Liver (tissue), 9 donors: ENCODE results near the gene CDH16. TPM values are rescaled to one million over a fixed set of nuclear protein-coding genes. Genes with fewer than 3 reads are reported as not detected.
A peak's percentile ranks its signal among the peaks of the same experiment; 100 is the strongest.

Experiments
- DNase-seq: peaks from one replicate; pipeline ENCODE4 v3.0.0-alpha.2; 2017; ENCODE audit warnings: low spot score
- H3K27ac ChIP-seq, 2 donors: one replicate each; pipeline ENCODE4 v1.7.0; 2013; ENCODE audit warnings: inconsistent platforms in 2 of 2, low read length in 2 of 2, control low read depth in 1 of 2, low read depth in 1 of 2, mild to moderate bottlenecking in 1 of 2
- H3K27me3 ChIP-seq, 4 donors: one replicate each; pipeline versions ENCODE4 v1.6.1 to v1.7.0; 2013; ENCODE audit warnings: low read length in 3 of 4, inconsistent platforms in 1 of 4, mild to moderate bottlenecking in 1 of 4, moderate library complexity in 1 of 4; ENCODE audit not compliant: control insufficient read depth in 4 of 4, insufficient read depth in 4 of 4
- H3K36me3 ChIP-seq, 4 donors: one replicate each; pipeline versions ENCODE4 v1.6.1 to v1.7.0; 2013; ENCODE audit warnings: low read length in 3 of 4, mild to moderate bottlenecking in 3 of 4, low read depth in 1 of 4, moderate library complexity in 1 of 4; ENCODE audit not compliant: control insufficient read depth in 4 of 4, insufficient read depth in 3 of 4
- H3K4me1 ChIP-seq, 4 donors: one replicate each; pipeline versions ENCODE4 v1.6.1 to v1.7.0; 2013; ENCODE audit warnings: low read length in 3 of 4, mild to moderate bottlenecking in 3 of 4, moderate library complexity in 1 of 4; ENCODE audit not compliant: control insufficient read depth in 4 of 4, insufficient read depth in 4 of 4
- H3K4me3 ChIP-seq, 3 donors: one replicate each; pipeline versions ENCODE4 v1.6.1 to v1.7.0; 2013; ENCODE audit warnings: low read length in 3 of 3, control low read depth in 1 of 3, low read depth in 1 of 3, mild to moderate bottlenecking in 1 of 3
- H3K9ac ChIP-seq, 2 donors: one replicate each; pipeline ENCODE4 v1.7.0; 2013; ENCODE audit warnings: low read length in 2 of 2, mild to moderate bottlenecking in 2 of 2, moderate library complexity in 2 of 2, control low read depth in 1 of 2, low read depth in 1 of 2
- H3K9me3 ChIP-seq, 4 donors: one replicate each; pipeline versions ENCODE4 v1.6.1 to v1.7.0; 2013; ENCODE audit warnings: low read length in 3 of 4; ENCODE audit not compliant: control insufficient read depth in 4 of 4
- EGR1 ChIP-seq, 2 donors: IDR thresholded peaks; 2 replicates each; pipeline ENCODE4 v1.6.1; 2016 to 2018; ENCODE audit warnings: antibody characterized with exemption in 2 of 2, low read depth in 2 of 2
- RXRA ChIP-seq, 2 donors: IDR thresholded peaks; 2 replicates each; pipeline ENCODE4 v1.6.1; 2017 to 2018; ENCODE audit warnings: antibody characterized with exemption in 2 of 2, mild to moderate bottlenecking in 1 of 2
- WGBS: extraction: QIAGEN DNeasy Blood & Tissue Kit; methylation state at CpG from one replicate; pipeline ENCODE4 v1.1.7; 2013; 5-methylcytosine and 5-hydroxymethylcytosine counted together
- polyA plus RNA-seq, 2 donors: library from polyadenylated mRNA; stranded (reverse) in 1 of 2; unstranded in 1 of 2; fragments of 200-250 nt in 1 of 2; fragments of >200 nt in 1 of 2; fragmentation: Nextera tagmentation in 1 of 2; extraction: Ambion mirVana in 1 of 2; gene quantifications; one replicate each; pipeline versions ENCODE4 v1.2.1 to v1.2.3, GENCODE V29; 2013 to 2015
- total RNA-seq, 2 donors: library from RNA; depleted of rRNA; stranded (reverse); fragments of >200 nt; gene quantifications; one replicate each; pipeline ENCODE4 v1.2.3, GENCODE V29; 2014
- TF ChIP-seq, protein P1 (sequence below): IDR thresholded peaks from 2 replicates; pipeline ENCODE4 v1.6.1; 2016; ENCODE audit warnings: antibody characterized with exemption, mild to moderate bottlenecking
- TF ChIP-seq, protein P2 (sequence below): IDR thresholded peaks from 2 replicates; pipeline ENCODE4 v1.6.1; 2016; ENCODE audit warnings: antibody characterized with exemption
- TF ChIP-seq, protein P3 (sequence below): fragments of 150-350 bp; IDR thresholded peaks from 2 replicates; pipeline ENCODE4 v1.5.1; 2017; ENCODE audit warnings: improper control_type of control experiment, low read depth, low read length; ENCODE audit not compliant: missing input control
- donor health status: healthy.
- donor health status: healthy.
- donor health status: healthy.
- donor health status: healthy.
- donor health status: healthy.

CDH16 gene
- total and polyA plus RNA-seq, 4 donors, result 0.56 TPM; not detected in 3

DNA sequence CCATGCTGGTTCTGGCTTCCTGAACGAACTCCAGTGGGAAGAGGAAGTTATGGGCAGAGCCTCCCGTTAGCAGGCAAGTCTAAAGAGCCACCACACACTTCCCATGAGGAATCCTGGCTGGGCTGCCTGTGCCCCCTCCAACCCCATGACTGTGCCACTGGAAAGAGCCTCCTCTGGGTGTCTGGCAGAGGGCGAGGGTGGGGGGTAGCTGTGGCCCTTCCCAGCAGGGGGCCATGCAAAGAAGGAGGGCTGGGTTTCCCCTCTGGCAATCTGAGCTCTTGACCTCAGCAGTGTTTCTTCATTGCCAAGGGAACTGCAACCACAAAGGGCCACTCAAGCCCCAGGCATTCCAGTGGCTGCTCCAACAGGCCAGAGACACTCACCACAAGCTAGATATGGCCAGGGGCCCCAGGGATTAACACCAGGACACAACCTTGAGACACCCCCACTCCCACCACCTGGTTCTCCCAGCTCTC is 8.3 kb upstream of the CDH16 start (continued):
- TF ChIP-seq, protein P1, sequence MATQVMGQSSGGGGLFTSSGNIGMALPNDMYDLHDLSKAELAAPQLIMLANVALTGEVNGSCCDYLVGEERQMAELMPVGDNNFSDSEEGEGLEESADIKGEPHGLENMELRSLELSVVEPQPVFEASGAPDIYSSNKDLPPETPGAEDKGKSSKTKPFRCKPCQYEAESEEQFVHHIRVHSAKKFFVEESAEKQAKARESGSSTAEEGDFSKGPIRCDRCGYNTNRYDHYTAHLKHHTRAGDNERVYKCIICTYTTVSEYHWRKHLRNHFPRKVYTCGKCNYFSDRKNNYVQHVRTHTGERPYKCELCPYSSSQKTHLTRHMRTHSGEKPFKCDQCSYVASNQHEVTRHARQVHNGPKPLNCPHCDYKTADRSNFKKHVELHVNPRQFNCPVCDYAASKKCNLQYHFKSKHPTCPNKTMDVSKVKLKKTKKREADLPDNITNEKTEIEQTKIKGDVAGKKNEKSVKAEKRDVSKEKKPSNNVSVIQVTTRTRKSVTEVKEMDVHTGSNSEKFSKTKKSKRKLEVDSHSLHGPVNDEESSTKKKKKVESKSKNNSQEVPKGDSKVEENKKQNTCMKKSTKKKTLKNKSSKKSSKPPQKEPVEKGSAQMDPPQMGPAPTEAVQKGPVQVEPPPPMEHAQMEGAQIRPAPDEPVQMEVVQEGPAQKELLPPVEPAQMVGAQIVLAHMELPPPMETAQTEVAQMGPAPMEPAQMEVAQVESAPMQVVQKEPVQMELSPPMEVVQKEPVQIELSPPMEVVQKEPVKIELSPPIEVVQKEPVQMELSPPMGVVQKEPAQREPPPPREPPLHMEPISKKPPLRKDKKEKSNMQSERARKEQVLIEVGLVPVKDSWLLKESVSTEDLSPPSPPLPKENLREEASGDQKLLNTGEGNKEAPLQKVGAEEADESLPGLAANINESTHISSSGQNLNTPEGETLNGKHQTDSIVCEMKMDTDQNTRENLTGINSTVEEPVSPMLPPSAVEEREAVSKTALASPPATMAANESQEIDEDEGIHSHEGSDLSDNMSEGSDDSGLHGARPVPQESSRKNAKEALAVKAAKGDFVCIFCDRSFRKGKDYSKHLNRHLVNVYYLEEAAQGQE, result no peak
- TF ChIP-seq RXRA (IDR thresholded peaks at IDR 0.05), result no peak

DNA sequence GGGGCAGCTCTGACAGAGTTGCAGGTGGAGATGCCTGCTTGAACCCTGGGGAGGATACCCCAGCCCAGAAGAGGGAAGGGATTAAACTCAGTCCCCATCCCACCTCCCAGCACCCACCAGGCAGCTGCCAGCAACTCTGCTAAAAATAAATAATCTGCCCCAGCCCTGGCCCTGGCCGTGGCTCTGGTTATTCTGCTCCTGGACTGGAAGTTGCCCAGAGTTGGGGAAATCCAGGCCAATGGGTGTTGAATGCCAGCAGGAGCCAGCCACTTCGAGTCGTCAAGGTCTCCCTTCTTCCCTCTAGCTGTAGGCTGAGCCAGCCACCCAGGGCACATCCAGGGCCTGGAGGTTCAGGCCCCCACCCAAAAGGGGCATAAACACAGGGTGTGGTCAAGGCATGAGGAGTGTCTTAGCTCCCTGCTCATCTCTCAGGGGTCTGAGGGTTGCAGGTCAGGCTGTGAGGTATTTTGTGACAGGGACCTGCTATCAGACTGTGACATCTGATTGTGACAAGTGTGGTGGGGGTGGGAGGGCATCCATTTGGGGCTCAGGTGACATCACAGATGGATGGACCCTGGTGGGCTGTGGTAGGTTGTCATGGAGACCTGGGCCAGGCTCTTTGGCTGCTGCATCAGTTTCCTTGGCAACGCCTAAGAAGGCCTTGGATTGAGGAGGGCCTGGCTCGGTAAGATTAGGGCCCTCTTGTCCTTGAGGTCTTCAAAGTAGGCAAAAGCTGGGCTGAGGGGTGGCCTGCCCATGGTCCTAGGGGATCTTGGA is 7.7 kb upstream of the CDH16 start:
- WGBS, result 52% methylated on average over 5 of the region's 5 CpGs
- H3K9ac ChIP-seq, result no peak overlapping the region
- H3K27ac ChIP-seq, result no peak overlapping the region
- no peak overlapping the region for H3K4me3 ChIP-seq
- peaks cover 2 to 14% (median 8%) of the 10 kb centered on the region in 4 donors for H3K4me1 ChIP-seq
- no peaks in the 10 kb centered on the region for H3K36me3 ChIP-seq
- no peak for DNase-seq
- no peaks in the 10 kb centered on the region for H3K9me3 ChIP-seq
- H3K27me3 ChIP-seq, result no peaks in the 10 kb centered on the region
- TF ChIP-seq EGR1 (IDR thresholded peaks at IDR 0.05; ENCODE audit: low read depth in 2 of 2), result no peak

DNA sequence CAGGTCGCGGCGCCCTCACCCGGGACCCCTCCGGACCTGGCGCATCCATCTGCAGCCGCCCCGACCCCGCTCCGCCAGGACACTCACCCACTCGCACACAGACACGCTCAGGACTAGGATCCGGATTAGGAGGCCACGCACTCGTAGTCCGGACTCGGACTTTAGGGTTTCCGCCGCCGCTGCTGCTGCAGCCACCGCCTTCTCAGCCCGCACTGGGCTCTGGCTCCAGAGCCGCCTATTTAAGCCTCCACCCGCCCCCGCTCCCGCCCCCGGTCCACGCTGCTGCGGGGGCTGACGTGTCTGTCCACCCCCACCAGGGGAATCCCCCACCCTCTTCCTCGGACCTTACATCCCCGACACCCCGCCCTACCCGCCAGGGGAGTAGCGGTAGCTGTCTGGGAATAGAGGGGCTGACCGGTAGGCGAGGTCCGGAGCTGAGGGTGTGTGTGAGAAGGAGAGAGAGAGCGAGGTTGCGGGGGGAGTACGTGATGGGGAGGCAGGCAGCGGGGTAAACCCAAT is 6.7 kb upstream of the CDH16 start, which contains the start of gene RRAD:
RRAD (minus strand) TSS at position 214 of the 519 bp plus-strand sequence. CDS start 356 bp downstream, outside the sequence.
- DNase-seq, result no peak
- Histone ChIP-seq H3K36me3 (no peaks in the 10 kb centered on the region), H3K27me3 (no peaks in the 10 kb centered on the region), H3K9me3 (no peaks in the 10 kb centered on the region), H3K4me1 (peaks cover 2 to 14% (median 6%) of the 10 kb centered on the region in 4 donors), H3K27ac (peak within 1 kb of the TSS in 1 of 2 donors; percentile 19), H3K9ac (no peak within 1 kb of the TSS), H3K4me3 (peak within 1 kb of the TSS in 1 of 3 donors; percentile 27)
- 15% methylated on average over 42 of the region's 42 CpGs for WGBS
- TF ChIP-seq, protein P2, sequence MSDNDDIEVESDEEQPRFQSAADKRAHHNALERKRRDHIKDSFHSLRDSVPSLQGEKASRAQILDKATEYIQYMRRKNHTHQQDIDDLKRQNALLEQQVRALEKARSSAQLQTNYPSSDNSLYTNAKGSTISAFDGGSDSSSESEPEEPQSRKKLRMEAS, result no peak
- TF ChIP-seq EGR1 (IDR thresholded peaks at IDR 0.05; ENCODE audit: low read depth in 2 of 2), result peak in 1 of 2 donors; percentile 23
- TF ChIP-seq, protein P3, sequence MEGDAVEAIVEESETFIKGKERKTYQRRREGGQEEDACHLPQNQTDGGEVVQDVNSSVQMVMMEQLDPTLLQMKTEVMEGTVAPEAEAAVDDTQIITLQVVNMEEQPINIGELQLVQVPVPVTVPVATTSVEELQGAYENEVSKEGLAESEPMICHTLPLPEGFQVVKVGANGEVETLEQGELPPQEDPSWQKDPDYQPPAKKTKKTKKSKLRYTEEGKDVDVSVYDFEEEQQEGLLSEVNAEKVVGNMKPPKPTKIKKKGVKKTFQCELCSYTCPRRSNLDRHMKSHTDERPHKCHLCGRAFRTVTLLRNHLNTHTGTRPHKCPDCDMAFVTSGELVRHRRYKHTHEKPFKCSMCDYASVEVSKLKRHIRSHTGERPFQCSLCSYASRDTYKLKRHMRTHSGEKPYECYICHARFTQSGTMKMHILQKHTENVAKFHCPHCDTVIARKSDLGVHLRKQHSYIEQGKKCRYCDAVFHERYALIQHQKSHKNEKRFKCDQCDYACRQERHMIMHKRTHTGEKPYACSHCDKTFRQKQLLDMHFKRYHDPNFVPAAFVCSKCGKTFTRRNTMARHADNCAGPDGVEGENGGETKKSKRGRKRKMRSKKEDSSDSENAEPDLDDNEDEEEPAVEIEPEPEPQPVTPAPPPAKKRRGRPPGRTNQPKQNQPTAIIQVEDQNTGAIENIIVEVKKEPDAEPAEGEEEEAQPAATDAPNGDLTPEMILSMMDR, result no peak
